Ovary (tissue), 3 donors: Measurements from ENCODE around the gene BABAM2.

Source experiments
- CTCF ChIP-seq, 3 donors: fragments of 450-650 bp in 2 of 3; fragments of 200-600 bp in 1 of 3; IDR thresholded peaks; one replicate each; pipeline versions ENCODE4 v1.5.1 to v1.8.0; 2016 to 2022; ENCODE audit warnings: antibody characterized with exemption in 3 of 3, mild to moderate bottlenecking in 1 of 3
- EP300 ChIP-seq: sonication (generic); formaldehyde crosslinking; IDR thresholded peaks from one replicate; pipeline ENCODE4 v1.6.1; 2017; ENCODE audit warnings: antibody characterized with exemption
- POLR2A ChIP-seq: fragments of 450-650 bp; IDR thresholded peaks from one replicate; pipeline ENCODE4 v1.6.1; 2017; ENCODE audit warnings: antibody characterized with exemption, mild to moderate bottlenecking, moderate library complexity
- donor health status: DM: no; HTN: no; CAD: no.

- TF ChIP-seq CTCF (IDR thresholded peaks at IDR 0.05) (no peak), POLR2A (no peak), EP300 (no peak)
Observed at GRCh38 chr2:28185153-28185552, 294.6 kb downstream of the BABAM2 start.
